ENCODE data around the gene HECTD2. TPM values are rescaled to one million over a fixed set of nuclear protein-coding genes. Genes with fewer than 3 reads are reported as not detected.

HECTD2 gene
- total RNA-seq, 1 donor from 2014 or later, result 27.6 TPM

DNA sequence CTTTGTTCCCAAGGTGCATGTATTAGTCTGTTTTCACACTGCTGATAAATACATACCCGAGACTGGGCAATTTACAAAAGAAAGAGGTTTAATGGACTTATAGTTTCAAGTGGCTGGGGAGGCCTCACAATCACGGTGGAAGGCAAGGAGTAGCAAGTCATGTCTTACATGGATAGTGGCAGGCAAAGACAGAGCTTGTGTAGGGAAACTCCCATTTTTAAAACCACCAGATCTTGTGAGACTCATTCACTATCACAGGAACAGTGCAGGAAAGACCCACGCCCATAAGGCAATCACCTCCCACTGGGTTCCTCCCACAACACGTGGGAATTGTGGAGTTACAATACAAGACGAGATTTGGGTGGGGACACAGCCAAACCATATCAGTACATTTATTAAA is 129.8 kb downstream of the HECTD2 start:
- H3K36me3 Mint-ChIP-seq (ENCODE audit: unreplicated experiment), result no peaks in the 10 kb centered on the region
- H3K4me3 Mint-ChIP-seq (ENCODE audit: unreplicated experiment), result no peak overlapping the region
- H3K4me1 Mint-ChIP-seq (ENCODE audit: low read depth, unreplicated experiment), result no peaks in the 10 kb centered on the region
- TF ChIP-seq, protein P1, sequence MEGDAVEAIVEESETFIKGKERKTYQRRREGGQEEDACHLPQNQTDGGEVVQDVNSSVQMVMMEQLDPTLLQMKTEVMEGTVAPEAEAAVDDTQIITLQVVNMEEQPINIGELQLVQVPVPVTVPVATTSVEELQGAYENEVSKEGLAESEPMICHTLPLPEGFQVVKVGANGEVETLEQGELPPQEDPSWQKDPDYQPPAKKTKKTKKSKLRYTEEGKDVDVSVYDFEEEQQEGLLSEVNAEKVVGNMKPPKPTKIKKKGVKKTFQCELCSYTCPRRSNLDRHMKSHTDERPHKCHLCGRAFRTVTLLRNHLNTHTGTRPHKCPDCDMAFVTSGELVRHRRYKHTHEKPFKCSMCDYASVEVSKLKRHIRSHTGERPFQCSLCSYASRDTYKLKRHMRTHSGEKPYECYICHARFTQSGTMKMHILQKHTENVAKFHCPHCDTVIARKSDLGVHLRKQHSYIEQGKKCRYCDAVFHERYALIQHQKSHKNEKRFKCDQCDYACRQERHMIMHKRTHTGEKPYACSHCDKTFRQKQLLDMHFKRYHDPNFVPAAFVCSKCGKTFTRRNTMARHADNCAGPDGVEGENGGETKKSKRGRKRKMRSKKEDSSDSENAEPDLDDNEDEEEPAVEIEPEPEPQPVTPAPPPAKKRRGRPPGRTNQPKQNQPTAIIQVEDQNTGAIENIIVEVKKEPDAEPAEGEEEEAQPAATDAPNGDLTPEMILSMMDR (IDR thresholded peaks at IDR 0.05; ENCODE audit: partially characterized antibody, unreplicated experiment), result no peak
- no peak for DNase-seq
- peaks cover 2% of the 10 kb centered on the region for H3K9me3 Mint-ChIP-seq (ENCODE audit: unreplicated experiment)
- H3K27ac Mint-ChIP-seq (ENCODE audit: unreplicated experiment), result no peak overlapping the region
- H3K27me3 Mint-ChIP-seq (ENCODE audit: unreplicated experiment), result peaks cover 1% of the 10 kb centered on the region

DNA sequence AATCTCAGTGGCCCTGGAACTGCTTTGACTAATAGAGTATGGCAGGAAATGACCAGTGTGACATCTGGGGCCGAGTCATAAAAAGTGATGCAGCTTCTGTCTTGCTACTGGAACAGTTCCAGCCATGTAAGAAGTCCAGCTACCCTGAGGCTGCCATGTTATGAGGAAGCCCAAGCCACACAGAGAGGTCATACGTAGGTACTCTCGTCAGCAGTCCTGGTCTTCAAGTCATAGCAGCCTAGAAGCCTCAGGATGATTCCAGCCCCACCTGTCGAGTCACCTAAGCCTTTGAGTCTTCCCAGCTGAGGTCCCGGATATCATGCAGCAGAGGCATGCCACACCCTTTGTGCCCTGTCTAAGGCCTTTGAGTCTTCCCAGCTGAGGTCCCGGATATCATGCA is 130.6 kb downstream of the HECTD2 start:
- TF ChIP-seq, protein P1 (IDR thresholded peaks at IDR 0.05; ENCODE audit: partially characterized antibody, unreplicated experiment), result no peak
- Mint-ChIP-seq H3K4me3 (ENCODE audit: unreplicated experiment) (no peak overlapping the region), H3K27ac (ENCODE audit: unreplicated experiment) (no peak overlapping the region), H3K36me3 (ENCODE audit: unreplicated experiment) (no peaks in the 10 kb centered on the region), H3K9me3 (ENCODE audit: unreplicated experiment) (peaks cover 2% of the 10 kb centered on the region), H3K27me3 (ENCODE audit: unreplicated experiment) (peaks cover 1% of the 10 kb centered on the region), H3K4me1 (ENCODE audit: low read depth, unreplicated experiment) (no peaks in the 10 kb centered on the region)
- no peak for DNase-seq

DNA sequence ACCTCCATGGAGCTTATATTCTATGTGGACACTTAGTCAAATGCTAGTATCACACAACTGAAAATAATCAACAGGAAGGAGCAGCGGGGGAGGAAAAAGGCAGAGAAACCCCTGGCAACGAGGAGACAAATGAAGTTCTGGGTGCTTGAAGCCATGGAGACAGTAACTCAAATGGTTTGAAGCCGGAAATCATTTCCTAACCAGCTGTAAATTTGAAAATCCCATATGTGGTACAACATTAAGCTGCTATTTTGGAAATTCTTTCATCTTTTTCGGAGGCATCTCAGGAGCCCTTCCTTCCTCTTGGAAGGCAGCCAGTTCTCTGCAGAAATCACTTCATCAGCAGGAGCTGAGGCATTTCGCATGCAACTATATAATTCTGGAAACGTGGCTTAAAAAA is 131.3 kb downstream of the HECTD2 start:
- DNase-seq, result no peak
- TF ChIP-seq, protein P1 (IDR thresholded peaks at IDR 0.05; ENCODE audit: partially characterized antibody, unreplicated experiment), result no peak
- Mint-ChIP-seq H3K36me3 (ENCODE audit: unreplicated experiment) (no peaks in the 10 kb centered on the region), H3K27me3 (ENCODE audit: unreplicated experiment) (peaks cover 1% of the 10 kb centered on the region), H3K4me1 (ENCODE audit: low read depth, unreplicated experiment) (no peaks in the 10 kb centered on the region), H3K9me3 (ENCODE audit: unreplicated experiment) (peaks cover 2% of the 10 kb centered on the region), H3K4me3 (ENCODE audit: unreplicated experiment) (no peak overlapping the region), H3K27ac (ENCODE audit: unreplicated experiment) (no peak overlapping the region)

DNA sequence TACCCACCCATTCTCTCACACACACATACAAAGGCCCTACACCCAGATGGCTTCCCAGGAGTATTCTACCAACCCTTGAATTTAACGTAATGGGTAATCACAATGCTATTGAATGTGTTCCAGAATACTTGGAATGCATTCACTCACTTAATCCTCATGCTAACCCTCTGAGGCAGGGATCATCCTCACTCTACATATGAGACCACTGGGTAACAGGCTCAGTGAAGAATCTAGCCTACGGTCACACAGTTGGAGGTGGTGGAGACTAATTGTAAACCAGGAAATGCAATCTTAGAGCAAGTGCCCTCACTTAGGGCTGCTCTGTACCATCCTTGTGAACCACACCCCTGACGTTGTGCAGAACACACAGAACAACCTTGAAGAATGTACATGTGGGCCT is 135.2 kb downstream of the HECTD2 start:
- H3K36me3 Mint-ChIP-seq (ENCODE audit: unreplicated experiment), result no peaks in the 10 kb centered on the region
- H3K27me3 Mint-ChIP-seq (ENCODE audit: unreplicated experiment), result peaks cover 1% of the 10 kb centered on the region
- H3K27ac Mint-ChIP-seq (ENCODE audit: unreplicated experiment), result no peak overlapping the region
- H3K9me3 Mint-ChIP-seq (ENCODE audit: unreplicated experiment), result peaks cover 2% of the 10 kb centered on the region
- DNase-seq, result no peak
- H3K4me3 Mint-ChIP-seq (ENCODE audit: unreplicated experiment), result no peak overlapping the region
- TF ChIP-seq, protein P1 (IDR thresholded peaks at IDR 0.05; ENCODE audit: partially characterized antibody, unreplicated experiment), result no peak
- H3K4me1 Mint-ChIP-seq (ENCODE audit: low read depth, unreplicated experiment), result no peaks in the 10 kb centered on the region

DNA sequence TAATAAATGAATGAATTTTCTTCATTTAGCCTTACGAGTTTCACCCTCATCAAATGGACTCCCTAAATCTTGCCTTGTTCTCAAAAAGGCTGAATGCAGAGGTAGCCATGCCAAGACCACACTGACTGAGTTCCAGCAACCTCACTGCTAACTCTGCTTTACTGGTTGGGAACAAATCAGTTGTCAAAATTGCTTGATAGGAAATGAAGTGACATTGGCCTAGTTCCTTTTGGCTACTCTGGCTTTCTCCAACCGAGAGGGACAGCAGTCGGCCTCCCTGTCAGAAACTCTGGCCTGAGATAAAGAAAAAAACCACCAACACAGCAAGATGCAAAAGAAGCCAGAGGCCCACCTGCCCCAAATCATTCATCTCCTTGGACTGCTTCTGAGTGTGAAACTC is 135.7 kb downstream of the HECTD2 start:
- TF ChIP-seq, protein P1 (IDR thresholded peaks at IDR 0.05; ENCODE audit: partially characterized antibody, unreplicated experiment), result no peak
- DNase-seq, result no peak
- no peak overlapping the region for H3K4me3 Mint-ChIP-seq (ENCODE audit: unreplicated experiment)
- H3K27me3 Mint-ChIP-seq (ENCODE audit: unreplicated experiment), result peaks cover 1% of the 10 kb centered on the region
- no peak overlapping the region for H3K27ac Mint-ChIP-seq (ENCODE audit: unreplicated experiment)
- H3K36me3 Mint-ChIP-seq (ENCODE audit: unreplicated experiment), result no peaks in the 10 kb centered on the region
- H3K9me3 Mint-ChIP-seq (ENCODE audit: unreplicated experiment), result peaks cover 2% of the 10 kb centered on the region
- H3K4me1 Mint-ChIP-seq (ENCODE audit: low read depth, unreplicated experiment), result no peaks in the 10 kb centered on the region
